Glutamatergic neuron (in vitro differentiated cells): ENCODE results near the gene BCL11A. TPM values are rescaled to one million over a fixed set of nuclear protein-coding genes. Genes with fewer than 3 reads are reported as not detected.

ENCODE experiments used
- DNase-seq: peaks from one replicate; pipeline ENCODE4 v3.0.0; 2022
- H3K27ac Mint-ChIP-seq: one replicate; pipeline ENCODE4 v1.8.0; 2020; ENCODE audit warnings: mild to moderate bottlenecking, mixed read lengths, inconsistent platforms; ENCODE audit not compliant: unreplicated experiment
- H3K27me3 Mint-ChIP-seq: one replicate; pipeline ENCODE4 v1.8.0; 2020; ENCODE audit warnings: mild to moderate bottlenecking, moderate library complexity, mixed read lengths, inconsistent platforms; ENCODE audit not compliant: unreplicated experiment
- H3K36me3 Mint-ChIP-seq: one replicate; pipeline ENCODE4 v1.8.0; 2020; ENCODE audit warnings: mild to moderate bottlenecking, mixed read lengths, inconsistent platforms; ENCODE audit not compliant: unreplicated experiment
- H3K4me1 Mint-ChIP-seq: one replicate; pipeline ENCODE4 v1.8.0; 2020; ENCODE audit warnings: mild to moderate bottlenecking, low read depth, mixed read lengths, inconsistent platforms; ENCODE audit not compliant: unreplicated experiment
- H3K4me3 Mint-ChIP-seq: one replicate; pipeline ENCODE4 v1.8.0; 2020; ENCODE audit warnings: mild to moderate bottlenecking, mixed read lengths, inconsistent platforms; ENCODE audit not compliant: unreplicated experiment
- H3K9me3 Mint-ChIP-seq: one replicate; pipeline ENCODE4 v1.8.0; 2020; ENCODE audit warnings: mild to moderate bottlenecking, moderate library complexity, mixed read lengths, inconsistent platforms; ENCODE audit not compliant: unreplicated experiment
- CTCF ChIP-seq: fragments of 200-600 bp; sonication (generic); IDR thresholded peaks from one replicate; pipeline ENCODE4 v1.5.0; 2021; ENCODE audit not compliant: partially characterized antibody, unreplicated experiment
- total RNA-seq: library from RNA; stranded (reverse); fragmentation: NEBNext Ultra II Directional; extraction: Animal tissue kit (Norgen Biotek cat#: 25700); gene quantifications from one replicate; pipeline ENCODE4 v1.2.1, GENCODE V29; 2021; ENCODE audit not compliant: unreplicated experiment

The BCL11A gene
- total RNA-seq, 1 donor from 2014 or later, result 29.1 TPM

DNA sequence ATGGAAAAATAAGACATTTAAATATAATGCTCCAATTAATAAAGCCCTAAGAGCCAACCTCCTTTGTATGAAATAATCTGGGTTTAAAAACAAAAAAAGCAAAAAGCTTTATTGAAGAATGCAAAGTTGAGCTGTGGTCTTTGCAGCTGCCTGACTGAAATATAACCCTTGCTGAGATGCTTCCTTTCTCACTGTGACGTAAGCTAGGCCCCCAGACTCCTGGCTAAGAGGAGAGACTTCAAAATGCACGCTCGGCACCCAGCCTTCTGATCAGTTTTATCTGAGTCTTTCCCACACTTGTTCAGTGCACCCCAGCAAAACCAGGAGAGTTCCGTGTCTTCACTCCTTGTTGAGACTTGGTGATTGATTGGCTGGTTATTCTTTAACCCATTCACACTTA is 115.3 kb downstream of the BCL11A start:
- Mint-ChIP-seq H3K36me3 (peaks cover 4% of the 10 kb centered on the region), H3K9me3 (peaks cover 2% of the 10 kb centered on the region), H3K4me3 (no peak overlapping the region), H3K4me1 (peaks cover 20% of the 10 kb centered on the region), H3K27me3 (peaks cover 9% of the 10 kb centered on the region), H3K27ac (no peak overlapping the region)
- TF ChIP-seq CTCF, result no peak
- no peak for DNase-seq

DNA sequence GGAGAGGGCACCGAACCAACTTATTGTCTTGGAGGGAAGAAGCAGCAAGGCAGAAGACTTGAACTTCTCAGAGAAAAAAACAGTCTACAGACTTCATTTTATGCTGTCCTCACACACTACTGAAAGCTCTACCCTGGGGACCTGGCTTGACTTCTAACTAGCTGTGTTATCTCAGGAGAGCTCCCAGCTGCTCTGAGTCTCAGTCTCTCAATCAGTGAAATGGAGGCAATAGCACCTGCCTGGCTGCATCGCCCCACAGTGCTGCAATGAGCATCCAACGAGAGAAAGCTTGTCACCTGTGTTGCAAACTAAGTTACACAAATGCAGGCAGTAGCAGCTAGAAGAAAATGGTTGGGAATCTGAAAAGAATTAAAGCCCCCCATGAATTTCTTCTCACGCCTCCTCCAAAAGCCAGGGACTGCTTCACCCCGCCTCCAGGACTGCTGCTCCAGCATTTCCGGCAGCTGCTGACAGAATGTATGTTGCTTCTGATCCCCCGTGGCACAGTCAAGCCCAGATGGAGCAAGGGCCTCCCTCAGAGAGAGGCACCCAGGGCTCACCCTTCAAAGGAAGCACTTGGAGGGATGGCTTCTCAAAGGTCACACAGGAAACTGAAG is 116.3 kb downstream of the BCL11A start:
- TF ChIP-seq CTCF, result no peak
- H3K36me3 Mint-ChIP-seq, result peaks cover 5% of the 10 kb centered on the region
- no peak for DNase-seq
- H3K27ac Mint-ChIP-seq, result no peak overlapping the region
- H3K4me1 Mint-ChIP-seq, result peaks cover 18% of the 10 kb centered on the region
- H3K4me3 Mint-ChIP-seq, result no peak overlapping the region
- peaks cover 13% of the 10 kb centered on the region for H3K27me3 Mint-ChIP-seq
- H3K9me3 Mint-ChIP-seq, result peaks cover 2% of the 10 kb centered on the region

- no peak overlapping the region for H3K4me3 Mint-ChIP-seq
- peaks cover 8% of the 10 kb centered on the region for H3K4me1 Mint-ChIP-seq
- no peak for DNase-seq
- peaks cover 2% of the 10 kb centered on the region for H3K9me3 Mint-ChIP-seq
- peaks cover 10% of the 10 kb centered on the region for H3K27me3 Mint-ChIP-seq
- H3K36me3 Mint-ChIP-seq, result peaks cover 10% of the 10 kb centered on the region
- no peak overlapping the region for H3K27ac Mint-ChIP-seq
- no peak for TF ChIP-seq CTCF
Observed at GRCh38 chr2:60433018-60433596, 120.3 kb downstream of the BCL11A start.

- no peak for DNase-seq
- H3K4me3 Mint-ChIP-seq, result no peak overlapping the region
- H3K27ac Mint-ChIP-seq, result no peak overlapping the region
- H3K9me3 Mint-ChIP-seq, result peaks cover 2% of the 10 kb centered on the region
- H3K27me3 Mint-ChIP-seq, result peaks cover 7% of the 10 kb centered on the region
- peaks cover 6% of the 10 kb centered on the region for H3K4me1 Mint-ChIP-seq
- peaks cover 16% of the 10 kb centered on the region for H3K36me3 Mint-ChIP-seq
- no peak for TF ChIP-seq CTCF
Observed at GRCh38 chr2:60432035-60432601, 121.3 kb downstream of the BCL11A start.

DNA sequence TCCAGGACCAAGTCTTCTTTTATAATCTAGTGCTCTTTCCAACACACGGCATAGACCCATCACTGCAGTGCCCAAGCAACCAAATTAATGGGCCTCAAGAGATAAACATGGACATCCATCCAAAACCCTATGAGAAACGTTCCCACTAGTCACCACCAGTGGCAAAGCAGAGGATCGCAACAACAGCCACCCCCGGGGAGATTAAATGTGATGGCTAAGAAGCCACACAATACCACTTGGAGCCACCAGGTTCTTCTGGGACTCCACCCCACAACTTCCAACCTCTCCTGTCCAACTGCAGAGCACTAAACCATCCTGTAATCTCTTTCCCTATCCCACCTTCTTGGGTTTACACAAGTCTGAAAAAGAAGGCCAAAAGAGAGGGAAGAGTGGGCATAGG is 123.8 kb downstream of the BCL11A start:
- TF ChIP-seq CTCF, result no peak
- Mint-ChIP-seq H3K36me3 (peaks cover 19% of the 10 kb centered on the region), H3K4me1 (peaks cover 3% of the 10 kb centered on the region), H3K9me3 (peaks cover 5% of the 10 kb centered on the region), H3K27ac (no peak overlapping the region), H3K27me3 (peaks cover 7% of the 10 kb centered on the region), H3K4me3 (no peak overlapping the region)
- DNase-seq, result no peak
